ENCODE measurements around the gene C16orf96.

C16orf96 gene

GRCh38 chr16:4583906-4584305 lies 27.8 kb downstream of the C16orf96 start:
- DNase-seq (ENCODE audit: low read depth) = no peak
- no peak overlapping the region for H3K4me3 ChIP-seq (ENCODE audit: control insufficient read depth, low read depth, low read length)
- TF ChIP-seq CTCF (conservative IDR thresholded peaks at IDR 0.05; ENCODE audit: control insufficient read depth, insufficient read depth, low read depth, low read length) = no peak

- H3K4me3 ChIP-seq (ENCODE audit: control insufficient read depth, low read depth, low read length) = no peak overlapping the region
- DNase-seq (ENCODE audit: low read depth) = no peak
- TF ChIP-seq CTCF (conservative IDR thresholded peaks at IDR 0.05; ENCODE audit: control insufficient read depth, insufficient read depth, low read depth, low read length) = no peak
These were observed 30.2 kb downstream of the C16orf96 start for GRCh38 chr16:4586291-4586690.

GRCh38 chr16:4588386-4588785 lies 32.2 kb downstream of the C16orf96 start:
- H3K4me3 ChIP-seq (ENCODE audit: control insufficient read depth, low read depth, low read length) = no peak overlapping the region
- TF ChIP-seq CTCF (conservative IDR thresholded peaks at IDR 0.05; ENCODE audit: control insufficient read depth, insufficient read depth, low read depth, low read length) = no peak
- no peak for DNase-seq (ENCODE audit: low read depth)

- TF ChIP-seq CTCF (conservative IDR thresholded peaks at IDR 0.05; ENCODE audit: control insufficient read depth, insufficient read depth, low read depth, low read length) = no peak
- no peak for DNase-seq (ENCODE audit: low read depth)
- H3K4me3 ChIP-seq (ENCODE audit: control insufficient read depth, low read depth, low read length) = no peak overlapping the region
These were observed 32.8 kb downstream of the C16orf96 start for GRCh38 chr16:4588961-4589360.

GRCh38 chr16:4591191-4591590 lies 35.1 kb downstream of the C16orf96 start:
- no peak for DNase-seq (ENCODE audit: low read depth)
- TF ChIP-seq CTCF (conservative IDR thresholded peaks at IDR 0.05; ENCODE audit: control insufficient read depth, insufficient read depth, low read depth, low read length) = no peak

GRCh38 chr16:4591706-4592470 lies 35.7 kb downstream of the C16orf96 start:
- DNase-seq (ENCODE audit: low read depth) = no peak
- H3K4me3 ChIP-seq (ENCODE audit: control insufficient read depth, low read depth, low read length) = no peak overlapping the region
- no peak for TF ChIP-seq CTCF (conservative IDR thresholded peaks at IDR 0.05; ENCODE audit: control insufficient read depth, insufficient read depth, low read depth, low read length)

More at GRCh38 chr16:4591191-4591590, 35.1 kb downstream of the C16orf96 start:
- no peak overlapping the region for H3K4me3 ChIP-seq (ENCODE audit: control insufficient read depth, low read depth, low read length)

All from fibroblast of mammary gland (primary cell).